ENCODE results near the gene SLC6A6. TPM values are rescaled to one million over a fixed set of nuclear protein-coding genes. Genes with fewer than 3 reads are reported as not detected.

Gene SLC6A6
- total and polyA plus RNA-seq, 7 donors = 10.3 to 104 (median 36.2) TPM

- H3K27ac ChIP-seq = no peak overlapping the region
- TF ChIP-seq CTCF (IDR thresholded peaks at IDR 0.05) = no peak
- peaks cover 0 to 63% of the 10 kb centered on the region in 2 donors for H3K36me3 ChIP-seq (ENCODE audit: insufficient read depth in 1 of 2, low read depth in 1 of 2)
- no peak overlapping the region for H3K4me3 ChIP-seq
- 76 to 90% (median 88%) methylated on average over 6 of the region's 6 CpGs for WGBS, 3 donors
- H3K27me3 ChIP-seq (ENCODE audit: insufficient read depth in 3 of 3, low read length in 2 of 3) = no peaks in the 10 kb centered on the region
- intact Hi-C loops (cut with DNase I) = loop anchor here in 1 of 2 donors (5.0 kb wide), 2 partner anchors 99 to 409 kb away; no protein-coding TSS in a partner anchor
- H3K4me1 ChIP-seq = peaks cover 4% of the 10 kb centered on the region
- DNase-seq = no peak
- ATAC-seq = no peak
- H3K9me3 ChIP-seq = peaks cover 4% of the 10 kb centered on the region
Measured at GRCh38 chr3:14507757-14508504, 105.5 kb downstream of the SLC6A6 start.

GRCh38 chr3:14508505-14508819 is 106.1 kb downstream of the SLC6A6 start:
- Histone ChIP-seq H3K9me3 (no peaks in the 10 kb centered on the region), H3K4me3 (no peak overlapping the region), H3K36me3 (ENCODE audit: insufficient read depth in 1 of 2, low read depth in 1 of 2) (peaks cover 0 to 61% of the 10 kb centered on the region in 2 donors), H3K27ac (no peak overlapping the region), H3K4me1 (peaks cover 4% of the 10 kb centered on the region), H3K27me3 (ENCODE audit: insufficient read depth in 3 of 3, low read length in 2 of 3) (no peaks in the 10 kb centered on the region)
- ATAC-seq (no peak), DNase-seq (no peak)
- no peak for TF ChIP-seq CTCF (IDR thresholded peaks at IDR 0.05)
- 54 to 58% (median 54%) methylated on average over 3 of the region's 3 CpGs for WGBS, 3 donors
- intact Hi-C loops (cut with DNase I) = loop anchor here in 1 of 2 donors (5.0 kb wide), 2 partner anchors 99 to 409 kb away; no protein-coding TSS in a partner anchor

GRCh38 chr3:14508966-14509795 is 106.8 kb downstream of the SLC6A6 start:
- 13 to 23% (median 18%) methylated on average over 19 to 22 of the region's 22 CpGs for WGBS, 3 donors
- DNase-seq (peak; percentile 76 to 88), ATAC-seq (peak; percentile 80 to 91 (median 83))
- intact Hi-C loops (cut with DNase I) = loop anchor here in 1 of 2 donors (1.0 to 5.0 kb wide), 3 partner anchors 39 to 408 kb away; no protein-coding TSS in a partner anchor
- Histone ChIP-seq H3K27ac (no peak overlapping the region), H3K4me3 (no peak overlapping the region), H3K27me3 (ENCODE audit: insufficient read depth in 3 of 3, low read length in 2 of 3) (no peaks in the 10 kb centered on the region), H3K36me3 (ENCODE audit: insufficient read depth in 1 of 2, low read depth in 1 of 2) (peaks cover 0 to 61% of the 10 kb centered on the region in 2 donors), H3K4me1 (peaks cover 4% of the 10 kb centered on the region), H3K9me3 (no peaks in the 10 kb centered on the region)
- peak; percentile 99 for TF ChIP-seq CTCF (IDR thresholded peaks at IDR 0.05)

GRCh38 chr3:14509796-14510100 is 107.3 kb downstream of the SLC6A6 start:
- intact Hi-C loops (cut with DNase I) = loop anchor here (1.0 to 5.0 kb wide), 3 partner anchors 39 to 408 kb away; no protein-coding TSS in a partner anchor
- ATAC-seq (peak in 1 of 4 donors; percentile 1), DNase-seq (peak in 1 of 2 donors; percentile 35)
- Histone ChIP-seq H3K9me3 (no peaks in the 10 kb centered on the region), H3K36me3 (ENCODE audit: insufficient read depth in 1 of 2, low read depth in 1 of 2) (peaks cover 0 to 61% of the 10 kb centered on the region in 2 donors), H3K4me1 (peaks cover 4% of the 10 kb centered on the region), H3K27ac (no peak overlapping the region), H3K4me3 (no peak overlapping the region), H3K27me3 (ENCODE audit: insufficient read depth in 3 of 3, low read length in 2 of 3) (no peaks in the 10 kb centered on the region)
- 79 to 87% (median 86%) methylated on average over 10 of the region's 10 CpGs for WGBS, 3 donors
- no peak for TF ChIP-seq CTCF (IDR thresholded peaks at IDR 0.05)
